GM21390 (cell line): ENCODE data around the gene DDX21.
"Not testable (repeated sequence)": the region's sequence is repeated elsewhere in the genome, so short reads cannot be mapped to it uniquely, and the experiment has no call there.

Experiments used
- ATAC-seq: cut with Tn5 transposase; IDR thresholded peaks from one replicate; pipeline ENCODE4 v1.9.1; 2021; ENCODE audit not compliant: unreplicated experiment

DDX21 gene

DNA sequence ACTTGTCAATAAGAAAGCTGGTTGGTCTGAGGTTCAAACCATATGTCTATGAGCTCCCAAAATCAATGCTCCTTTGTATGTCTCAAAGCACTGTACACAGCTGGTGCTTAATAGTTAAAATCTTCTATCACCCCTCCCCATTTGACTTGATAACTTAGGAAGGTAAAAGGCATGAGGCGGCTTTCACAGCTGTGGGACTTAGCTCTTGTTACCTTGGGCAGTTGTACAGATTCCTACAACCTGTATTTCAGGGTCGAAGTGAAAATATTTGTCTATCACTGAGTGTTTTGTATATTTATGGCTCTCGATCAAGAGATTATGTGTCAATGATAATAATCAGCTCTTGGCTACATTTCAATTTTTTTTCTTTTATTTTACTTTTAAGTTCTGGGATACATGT lies 31.6 kb downstream of the DDX21 start:
- no peak for ATAC-seq

DNA sequence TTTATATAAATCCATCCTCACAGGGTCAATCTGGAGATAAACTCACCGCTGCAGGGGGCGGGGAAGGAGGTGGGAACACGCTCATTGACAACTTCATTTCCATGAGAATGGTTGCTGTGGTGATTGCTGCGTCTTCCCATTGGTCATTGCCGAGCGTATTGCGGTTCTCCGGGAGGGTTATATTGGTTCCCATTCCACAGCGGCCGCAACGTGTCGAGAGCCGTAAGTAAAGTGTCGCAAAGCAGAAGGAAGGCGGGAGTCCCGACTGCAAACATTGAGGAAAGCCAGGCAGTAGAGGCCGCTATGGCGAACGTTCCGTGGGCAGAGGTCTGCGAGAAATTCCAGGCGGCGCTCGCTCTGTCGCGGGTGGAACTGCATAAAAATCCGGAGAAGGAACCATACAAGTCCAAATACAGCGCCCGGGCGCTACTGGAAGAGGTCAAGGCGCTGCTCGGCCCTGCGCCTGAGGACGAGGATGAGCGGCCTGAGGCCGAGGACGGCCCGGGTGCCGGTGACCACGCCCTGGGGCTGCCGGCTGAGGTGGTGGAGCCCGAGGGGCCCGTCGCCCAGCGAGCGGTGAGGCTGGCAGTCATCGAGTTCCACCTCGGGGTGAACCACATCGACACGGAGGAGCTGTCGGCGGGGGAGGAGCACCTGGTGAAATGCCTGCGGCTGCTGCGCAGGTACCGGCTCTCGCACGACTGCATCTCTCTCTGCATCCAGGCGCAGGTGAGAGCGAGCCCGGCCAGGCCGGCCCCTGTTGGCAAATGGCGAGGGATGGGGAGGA lies 32.8 kb downstream of the DDX21 start, which contains the start of gene KIFBP:
Gene KIFBP (plus strand): TSS at position 274 of the 787 bp plus-strand sequence. CDS start 30 bp downstream, at position 304.
- peak; percentile 83 for ATAC-seq

DNA sequence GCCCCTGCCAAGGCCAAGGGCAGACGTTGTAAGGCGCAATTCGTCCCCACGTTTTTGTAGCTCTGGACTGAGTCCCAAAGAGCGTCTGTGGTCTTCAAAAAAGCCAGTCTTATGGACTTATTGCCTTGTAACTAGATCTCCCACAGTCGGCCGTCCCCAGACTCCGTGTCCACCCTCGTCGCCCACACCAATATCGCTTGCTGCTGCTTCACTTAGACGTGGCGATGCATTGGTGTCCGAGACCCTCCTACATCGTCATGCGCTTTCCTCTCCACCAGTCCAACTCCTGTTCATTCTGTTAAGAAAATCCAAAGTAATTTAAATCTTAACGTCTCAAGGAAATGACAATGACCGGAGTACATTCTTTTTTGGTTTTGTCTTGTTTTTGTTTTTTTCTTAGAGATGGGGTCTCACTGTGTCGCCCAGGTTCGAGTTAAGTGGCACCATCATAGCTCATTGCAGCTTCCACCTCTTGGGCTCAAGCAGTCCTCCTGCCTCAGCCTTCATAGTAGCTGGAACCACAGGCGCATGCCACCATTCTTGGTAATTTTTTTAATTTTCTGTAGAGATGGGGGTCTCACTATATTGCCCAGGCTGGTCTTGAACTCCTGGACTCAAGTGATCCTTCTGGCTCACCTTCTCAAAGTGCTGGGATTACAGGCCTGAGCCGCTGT lies 33.5 kb downstream of the DDX21 start:
- no peak for ATAC-seq

DNA sequence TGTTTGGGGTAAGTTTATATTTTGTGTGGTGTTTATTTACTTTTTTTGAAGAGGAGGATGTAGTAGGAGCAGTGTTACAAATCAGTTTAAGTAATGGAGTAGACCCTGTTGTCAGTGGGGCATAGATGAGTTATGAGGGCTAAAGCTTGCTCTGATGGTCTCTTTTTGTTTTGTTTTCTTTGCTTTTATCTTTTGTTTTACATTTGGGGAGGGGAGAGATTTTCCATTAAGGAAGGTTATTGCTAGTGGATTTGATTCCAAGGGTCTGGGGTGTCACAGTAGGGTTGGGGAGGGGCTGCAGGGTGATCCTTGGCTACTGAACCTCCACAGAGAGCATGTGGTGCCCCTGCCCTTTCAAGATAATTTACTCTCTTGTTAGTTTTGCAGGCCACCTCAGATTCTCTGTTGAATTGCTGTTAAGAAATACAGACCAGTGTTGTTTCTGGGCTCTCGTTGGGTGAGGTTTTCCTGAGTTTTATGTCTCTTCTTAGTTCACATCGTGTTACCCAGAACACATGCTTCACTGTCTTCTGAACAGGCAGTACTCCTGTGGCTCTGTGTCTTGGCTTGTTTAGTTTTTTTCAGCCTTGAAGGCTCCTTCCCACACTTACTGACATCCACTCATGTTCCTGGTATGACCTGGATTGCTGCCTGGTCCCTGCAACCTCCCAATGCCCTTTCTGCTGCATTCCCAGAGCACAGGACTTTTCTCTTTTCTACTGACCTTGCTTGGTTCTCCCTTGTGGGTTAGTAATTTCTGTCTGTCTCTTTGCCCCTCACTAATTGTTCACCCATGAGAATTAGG lies 36.9 kb downstream of the DDX21 start:
- ATAC-seq, result no peak

DNA sequence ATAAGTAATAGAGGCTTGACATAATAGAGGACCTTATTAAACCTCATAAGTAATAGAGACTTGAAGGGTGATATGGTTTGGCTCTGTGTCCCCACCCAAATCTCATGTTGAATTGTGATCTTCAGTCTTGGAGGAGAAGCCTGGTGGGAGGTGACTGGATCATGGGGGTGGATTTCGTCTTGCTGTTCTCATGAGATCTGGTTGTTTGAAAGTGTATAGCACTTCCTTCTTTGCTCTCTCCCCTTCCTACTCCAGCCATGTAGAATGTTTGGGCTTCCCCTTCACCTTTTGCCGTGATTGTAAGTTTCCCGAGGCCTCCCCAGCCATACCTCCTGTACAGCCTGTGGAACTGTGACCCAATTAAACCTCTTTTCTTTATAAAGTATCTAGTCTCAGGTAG lies 41.2 kb downstream of the DDX21 start:
- ATAC-seq, result peak; percentile 5

DNA sequence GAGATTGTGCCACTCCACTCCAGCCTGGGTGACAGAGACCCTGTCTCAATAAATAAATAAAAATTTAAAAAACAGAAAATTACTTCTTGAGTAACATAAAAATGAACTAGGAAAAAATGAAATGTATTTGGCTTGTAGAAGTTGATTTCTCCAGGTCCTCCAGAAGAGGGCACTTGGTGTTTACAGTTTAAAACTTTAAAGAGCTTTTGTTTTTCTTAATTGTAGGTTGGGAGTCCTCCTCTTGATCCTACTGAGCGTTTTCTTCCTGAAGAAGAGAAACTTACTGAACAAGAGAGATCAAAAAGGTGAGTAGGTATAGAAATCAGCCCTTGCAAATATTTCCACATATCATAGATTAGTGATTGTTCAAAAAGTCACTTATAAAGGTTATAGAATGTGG lies 48.9 kb downstream of the DDX21 start:
- no peak for ATAC-seq

DNA sequence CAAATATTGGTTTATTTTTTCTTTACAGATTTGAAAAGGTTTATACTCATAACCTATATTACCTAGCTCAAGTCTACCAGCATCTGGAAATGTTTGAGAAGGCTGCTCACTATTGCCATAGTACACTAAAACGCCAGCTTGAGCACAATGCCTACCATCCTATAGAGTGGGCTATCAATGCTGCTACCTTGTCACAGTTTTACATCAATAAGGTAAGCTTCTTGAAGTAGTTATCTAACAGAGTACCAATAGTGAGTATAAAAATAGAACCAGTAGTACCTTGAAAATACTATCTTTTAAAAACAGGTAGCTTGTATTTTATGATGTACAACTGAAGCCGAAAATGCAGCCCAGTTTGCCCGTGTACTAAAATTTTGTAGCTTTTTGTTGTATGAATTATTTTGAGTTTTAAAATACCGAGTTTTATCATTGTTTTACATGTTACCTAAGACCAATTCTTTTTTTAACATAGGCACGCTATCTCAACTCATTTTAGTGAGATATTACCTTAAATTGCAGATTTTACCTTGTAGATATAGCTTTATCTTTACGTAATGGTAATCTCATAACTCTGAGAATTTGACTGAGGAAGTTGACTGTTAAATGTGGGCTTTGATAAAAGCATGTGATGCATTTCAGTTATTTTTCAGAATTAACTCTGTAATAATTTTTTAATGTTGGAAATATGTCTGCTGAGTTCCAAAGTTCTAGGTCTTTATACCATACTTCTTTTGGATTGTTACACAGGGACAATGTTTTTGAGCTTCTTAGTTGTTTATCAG lies 49.9 kb downstream of the DDX21 start:
- no peak for ATAC-seq

DNA sequence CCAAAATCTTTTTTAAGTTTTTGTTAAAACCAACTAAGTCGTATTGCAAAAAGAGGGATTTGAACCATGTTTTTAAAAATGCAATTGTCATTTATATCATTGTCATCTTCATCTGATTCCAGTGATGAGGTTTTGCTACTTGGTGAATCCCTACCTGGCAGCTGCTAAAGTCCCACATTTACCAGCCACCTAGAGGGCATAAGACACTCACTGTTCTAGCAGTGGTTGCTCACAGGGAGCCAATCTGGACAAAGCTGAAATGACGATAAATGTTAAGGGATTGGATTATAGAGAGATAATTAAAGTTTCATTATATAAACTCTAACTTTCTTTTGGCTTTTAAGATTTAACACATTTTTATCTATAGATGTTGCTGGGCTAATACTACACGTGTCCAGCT lies 51.3 kb downstream of the DDX21 start:
- ATAC-seq, result no peak

DNA sequence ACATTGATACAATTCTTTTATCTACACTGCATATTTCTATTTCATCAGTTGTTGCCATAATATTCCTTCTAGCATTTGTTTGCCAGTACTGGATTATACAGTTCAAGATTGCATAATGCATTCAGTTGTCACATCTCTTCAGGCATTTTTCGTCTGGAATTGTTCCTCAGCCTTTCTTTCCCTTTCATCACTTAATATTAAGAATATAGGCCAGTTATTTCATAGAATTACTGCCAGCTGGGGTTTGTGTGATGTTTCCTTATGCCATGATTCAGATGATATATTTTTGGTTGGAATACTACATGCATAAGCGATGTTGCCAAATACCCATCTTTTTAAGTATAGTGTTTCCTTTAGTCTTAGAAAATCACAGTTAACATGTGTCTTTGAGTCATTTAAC lies 53.4 kb downstream of the DDX21 start:
- no peak for ATAC-seq

DNA sequence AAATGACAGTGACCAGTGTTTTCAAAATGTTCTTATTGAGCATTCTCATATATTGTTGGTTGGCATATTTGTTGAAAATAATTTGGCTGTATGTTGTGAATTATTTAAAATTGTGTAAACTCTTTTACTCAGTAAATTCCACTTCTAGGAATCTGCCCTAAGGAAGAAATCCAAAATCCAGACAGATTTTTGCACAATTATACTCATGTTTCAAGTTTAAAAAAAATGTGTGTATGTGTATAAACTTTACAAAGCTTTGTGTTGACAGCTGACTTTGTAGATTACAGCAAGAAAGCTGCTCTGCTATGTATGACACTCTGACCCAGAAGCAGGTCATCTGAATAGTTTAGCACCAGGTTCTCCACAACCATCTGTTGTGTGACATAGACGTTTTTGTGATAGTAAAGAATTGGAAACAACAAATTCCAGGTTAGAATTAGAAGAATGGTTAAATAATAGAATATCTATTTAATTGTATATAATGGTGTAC lies 54.2 kb downstream of the DDX21 start:
- no peak for ATAC-seq

DNA sequence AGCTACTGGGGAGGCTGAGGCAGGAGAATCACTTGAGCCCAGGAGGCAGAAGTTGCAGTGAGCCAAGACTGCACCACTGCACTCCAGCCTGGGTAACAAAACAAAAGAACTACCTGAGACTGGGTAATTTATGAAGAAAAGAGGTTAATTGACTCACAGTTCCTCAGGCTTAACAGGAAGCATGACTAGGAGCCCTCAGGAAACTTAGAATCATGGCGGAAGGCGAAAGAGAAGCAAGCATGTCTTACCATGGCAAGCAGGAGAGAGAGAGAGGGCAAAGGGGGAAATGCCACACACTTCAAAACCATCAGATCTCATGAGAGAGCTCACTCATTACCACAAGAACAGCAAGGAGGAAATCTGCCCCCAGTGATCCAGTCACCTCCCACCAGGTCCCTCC lies 56.8 kb downstream of the DDX21 start:
- ATAC-seq, result not testable (repeated sequence)

DNA sequence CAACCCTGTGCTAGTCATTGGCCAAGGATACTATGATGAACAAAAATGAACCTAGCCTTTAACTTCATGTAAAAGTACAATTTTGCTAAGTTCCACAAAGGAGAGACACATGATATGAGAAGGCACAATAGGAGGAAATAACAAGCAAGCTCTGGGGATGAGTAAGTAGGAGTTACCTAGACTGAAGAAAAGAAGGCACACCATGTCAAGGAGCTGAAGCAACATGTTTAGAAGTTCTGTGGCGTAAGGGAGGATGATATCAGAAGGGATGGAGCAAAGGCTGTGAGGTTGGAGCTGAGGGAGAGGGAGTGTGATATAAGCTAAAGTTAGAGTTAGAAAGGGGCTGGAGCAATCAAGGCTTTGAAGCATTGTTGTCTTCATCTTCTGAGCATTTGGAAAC lies 58.2 kb downstream of the DDX21 start:
- ATAC-seq, result no peak

DNA sequence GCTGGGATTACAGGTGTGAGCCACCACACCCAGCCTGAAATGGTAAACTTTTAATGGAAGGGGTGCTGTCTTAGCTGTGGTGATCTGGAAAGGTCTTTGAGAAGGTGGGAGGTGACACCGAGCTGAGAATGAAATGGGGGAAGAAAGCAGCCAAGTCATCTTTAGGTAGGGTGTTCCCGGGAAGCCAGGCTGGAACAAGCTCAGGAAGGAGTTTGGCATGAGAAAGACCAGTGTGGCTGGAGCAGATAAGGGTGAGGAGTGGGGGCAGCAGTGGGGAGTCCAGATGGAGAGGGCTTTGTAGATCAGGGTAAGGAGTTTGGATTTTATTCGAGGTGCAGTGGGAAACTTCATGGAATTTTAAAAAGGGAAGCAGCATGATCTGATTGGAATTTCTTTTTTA lies 62.6 kb downstream of the DDX21 start:
- no peak for ATAC-seq

DNA sequence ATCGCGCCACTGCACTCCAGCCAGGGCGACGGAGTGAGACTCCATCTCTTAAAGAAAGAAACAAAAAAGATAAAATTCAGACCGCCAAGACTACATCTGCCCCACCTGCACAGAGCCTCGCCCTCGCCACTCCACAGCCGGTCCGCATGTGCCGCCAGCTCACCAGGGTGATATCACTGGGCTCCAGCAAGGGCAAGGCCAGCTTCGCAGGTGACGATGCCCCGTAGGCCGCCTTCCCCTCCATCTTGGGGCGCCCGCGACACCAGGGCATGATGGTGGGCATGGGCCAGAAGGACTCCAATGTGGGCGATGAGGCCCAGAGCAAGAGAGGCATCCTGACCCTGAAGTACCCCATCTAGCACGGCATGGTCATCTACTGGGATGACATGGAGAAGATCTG lies 66.6 kb downstream of the DDX21 start:
- no peak for ATAC-seq

DNA sequence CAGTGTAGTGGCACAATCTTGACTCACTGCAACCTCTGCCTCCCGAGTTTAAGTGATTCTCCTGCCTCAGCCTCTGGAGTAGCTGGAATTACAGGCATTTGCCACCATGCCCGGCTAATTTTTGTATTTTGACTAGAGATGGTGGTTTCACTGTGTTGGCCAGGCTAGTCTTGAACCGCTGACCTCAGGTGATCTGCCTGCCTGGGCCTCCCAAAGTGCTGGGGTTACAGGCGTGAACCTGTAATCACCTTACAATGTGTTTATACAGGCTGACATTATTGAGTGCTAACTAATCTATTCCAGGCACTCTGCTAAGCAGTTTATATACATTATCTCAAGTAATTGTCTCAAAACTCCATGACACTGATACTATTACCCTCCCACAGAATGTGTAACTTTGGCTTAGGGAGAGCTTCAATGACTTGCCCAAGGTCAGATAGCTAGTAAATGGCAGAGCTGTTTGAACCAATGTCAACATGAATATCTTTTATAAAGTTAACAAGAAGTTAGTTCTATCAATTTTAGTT lies 69.5 kb downstream of the DDX21 start:
- no peak for ATAC-seq

DNA sequence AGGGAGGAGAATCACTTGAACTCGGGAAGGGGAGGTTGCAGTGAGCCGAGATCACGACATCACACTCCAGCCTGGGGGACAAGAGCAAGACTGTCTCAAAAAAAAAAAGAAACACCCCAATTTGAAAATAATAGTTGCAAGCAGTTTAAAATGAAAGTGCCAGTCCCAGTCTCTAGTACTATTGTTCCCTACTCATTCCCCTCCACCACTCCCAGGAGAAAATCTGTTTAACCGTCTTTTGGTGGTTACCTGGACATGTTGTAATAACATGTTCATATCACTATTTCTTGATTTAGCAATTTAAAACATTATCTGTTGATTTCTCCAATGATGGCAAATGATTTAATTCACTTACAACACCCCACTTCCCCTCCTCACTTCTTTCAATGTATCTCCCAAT lies 77.3 kb downstream of the DDX21 start:
- ATAC-seq, result no peak
